Mesenteric fat pad (tissue), 1 donor: ENCODE results near the gene ACSF3. TPM values are rescaled to one million over a fixed set of nuclear protein-coding genes. Genes with fewer than 3 reads are reported as not detected.

ENCODE experiments used
- DNase-seq: peaks from one replicate; pipeline ENCODE4 v3.0.0-alpha.2; 2020; ENCODE audit warnings: low spot score
- total RNA-seq: library from RNA; stranded (reverse); fragmentation: NEBNext Ultra II Directional; extraction: Animal tissue kit (Norgen Biotek cat#: 25700); gene quantifications from one replicate; pipeline ENCODE4 v1.2.1, GENCODE V29; 2021
- donor health status: DM: yes; HTN: yes; CAD: no.

Gene ACSF3
- total RNA-seq, 1 donor from 2014 or later: 24.1 TPM

- DNase-seq: no peak
Measured at GRCh38 chr16:89094252-89094879, 714 bp downstream of the ACSF3 start.

- DNase-seq: no peak
Measured at GRCh38 chr16:89094880-89095258, 1.2 kb downstream of the ACSF3 start.

- no peak for DNase-seq
Measured at GRCh38 chr16:89095491-89095951, 1.9 kb downstream of the ACSF3 start.

- no peak for DNase-seq
Measured at GRCh38 chr16:89096042-89096717, 2.5 kb downstream of the ACSF3 start.

- DNase-seq: no peak
Measured at GRCh38 chr16:89096768-89097391, 3.2 kb downstream of the ACSF3 start.

- no peak for DNase-seq
Measured at GRCh38 chr16:89097392-89097772, 3.7 kb downstream of the ACSF3 start.

- no peak for DNase-seq
Measured at GRCh38 chr16:89098767-89099430, 5.2 kb downstream of the ACSF3 start.

- no peak for DNase-seq
Measured at GRCh38 chr16:89099905-89100304, 6.3 kb downstream of the ACSF3 start.

- no peak for DNase-seq
Measured at GRCh38 chr16:89100601-89101302, 7.1 kb downstream of the ACSF3 start.

- DNase-seq: no peak
Measured at GRCh38 chr16:89101303-89102040, 7.8 kb downstream of the ACSF3 start.

GRCh38 chr16:89102041-89102471 lies 8.4 kb downstream of the ACSF3 start:
- DNase-seq: no peak

GRCh38 chr16:89102481-89103073 lies 8.9 kb downstream of the ACSF3 start:
- DNase-seq: no peak

- no peak for DNase-seq
Measured at GRCh38 chr16:89103156-89103555, 9.5 kb downstream of the ACSF3 start.

GRCh38 chr16:89103781-89104180 lies 10.1 kb downstream of the ACSF3 start:
- no peak for DNase-seq

GRCh38 chr16:89104303-89104702 lies 10.7 kb downstream of the ACSF3 start:
- DNase-seq: no peak

GRCh38 chr16:89104930-89105571 lies 11.4 kb downstream of the ACSF3 start:
- no peak for DNase-seq

GRCh38 chr16:89105599-89106151 lies 12.0 kb downstream of the ACSF3 start:
- DNase-seq: no peak

- DNase-seq: no peak
Measured at GRCh38 chr16:89106533-89107202, 13.0 kb downstream of the ACSF3 start.

GRCh38 chr16:89107203-89107582 lies 13.5 kb downstream of the ACSF3 start:
- DNase-seq: no peak
